HEK293T (cell line): ENCODE measurements around the gene TNFAIP2.

Experiments used
- FOXM1 ChIP-seq: fragments of 450-650 bp; IDR thresholded peaks from 2 replicates; pipeline ENCODE4 v1.6.1; 2017; ENCODE audit warnings: mild to moderate bottlenecking, borderline replicate concordance
- L3MBTL2 ChIP-seq: fragments of 450-650 bp; conservative IDR thresholded peaks from 2 replicates; pipeline ENCODE4 v1.6.1; 2016; ENCODE audit warnings: mild to moderate bottlenecking
- LEF1 ChIP-seq: fragments of 450-650 bp; IDR thresholded peaks from 2 replicates; pipeline ENCODE4 v1.6.1; 2017; ENCODE audit warnings: mild to moderate bottlenecking, borderline replicate concordance
- NFRKB ChIP-seq: fragments of 450-650 bp; IDR thresholded peaks from 2 replicates; pipeline ENCODE4 v1.6.1; 2016; ENCODE audit warnings: mild to moderate bottlenecking, moderate library complexity
- PKNOX1 ChIP-seq: fragments of 450-650 bp; IDR thresholded peaks from 2 replicates; pipeline ENCODE4 v1.6.1; 2016
- SP1 ChIP-seq: fragments of 450-650 bp; IDR thresholded peaks from 2 replicates; pipeline ENCODE4 v1.6.1; 2017
- SUZ12 ChIP-seq: fragments of 450-650 bp; IDR thresholded peaks from 2 replicates; pipeline ENCODE4 v1.6.1; 2016; ENCODE audit warnings: mild to moderate bottlenecking
- TARDBP ChIP-seq: fragments of 450-650 bp; IDR thresholded peaks from 2 replicates; pipeline ENCODE4 v1.6.1; 2016
- ZNF384 ChIP-seq: fragments of 450-650 bp; IDR thresholded peaks from 2 replicates; pipeline ENCODE4 v1.6.1; 2016

GRCh38 chr14:103109535-103110441 lies 13.5 kb upstream of the TNFAIP2 start:
- no peak for TF ChIP-seq SP1
- TF ChIP-seq L3MBTL2: no peak
- TF ChIP-seq ZNF384: no peak
- TF ChIP-seq TARDBP: no peak
- TF ChIP-seq NFRKB: no peak
- TF ChIP-seq SUZ12: no peak
- TF ChIP-seq PKNOX1: no peak
- no peak for TF ChIP-seq LEF1
- no peak for TF ChIP-seq FOXM1
